NCI-H748 (cell line): Measurements from ENCODE around the gene CENPX.
A peak's percentile ranks its signal among the peaks of the same experiment; 100 is the strongest.

Experiments
- DNase-seq: peaks from one replicate; lab custom pipeline; 2025; ENCODE audit not compliant: unreplicated experiment; lab: John Stamatoyannopoulos, UW

CENPX gene

GRCh38 chr17:82022310-82022980, at the start of gene CENPX:
Gene CENPX, minus strand, starts transcription at chr17:82022878. Its CDS starts 17 bp downstream, at chr17:82022861.
- DNase-seq: no peak

- no peak for DNase-seq
Observed at GRCh38 chr17:82070611-82071010, 47.9 kb upstream of the CENPX start.

- DNase-seq: peak; percentile 62
Observed at GRCh38 chr17:82065638-82066303, 43.1 kb upstream of the CENPX start, which contains the start of gene DUS1L. Gene DUS1L, minus strand, starts transcription at chr17:82065804. Its CDS starts 745 bp downstream, at chr17:82065059.

- peak; percentile 39 for DNase-seq
Observed at GRCh38 chr17:82065193-82065637, 42.5 kb upstream of the CENPX start.

GRCh38 chr17:82064433-82065192, 41.9 kb upstream of the CENPX start:
- DNase-seq: peak; percentile 63

- no peak for DNase-seq
Observed at GRCh38 chr17:82063424-82064415, 41.0 kb upstream of the CENPX start.

- no peak for DNase-seq
Observed at GRCh38 chr17:82062984-82063368, 40.3 kb upstream of the CENPX start.

- DNase-seq: no peak
Observed at GRCh38 chr17:82062076-82062983, 39.7 kb upstream of the CENPX start.

GRCh38 chr17:82061047-82061925, 38.6 kb upstream of the CENPX start:
- DNase-seq: no peak

GRCh38 chr17:82060614-82061013, 37.9 kb upstream of the CENPX start:
- no peak for DNase-seq

- no peak for DNase-seq
Observed at GRCh38 chr17:82060001-82060380, 37.3 kb upstream of the CENPX start.

GRCh38 chr17:82059272-82060000, 36.8 kb upstream of the CENPX start:
- no peak for DNase-seq

GRCh38 chr17:82058855-82059249, 36.2 kb upstream of the CENPX start:
- DNase-seq: no peak

- DNase-seq: no peak
Observed at GRCh38 chr17:82058230-82058854, 35.7 kb upstream of the CENPX start.

- DNase-seq: no peak
Observed at GRCh38 chr17:82056729-82057621, 34.3 kb upstream of the CENPX start.

- no peak for DNase-seq
Observed at GRCh38 chr17:82055965-82056728, 33.5 kb upstream of the CENPX start.
